K562 (cell line): ENCODE results near the gene HOMEZ. TPM values are rescaled to one million over a fixed set of nuclear protein-coding genes. Genes with fewer than 3 reads are reported as not detected.
A peak's percentile ranks its signal among the peaks of the same experiment; 100 is the strongest.

ENCODE experiments used
- BMI1 ChIP-seq: fragments of 150-350 bp; IDR thresholded peaks from 2 replicates; pipeline ENCODE4 v1.6.1; 2014; ENCODE audit warnings: low read length
- NELFE ChIP-seq: IDR thresholded peaks from 2 replicates; pipeline ENCODE4 v1.6.1; 2011; ENCODE audit warnings: mild to moderate bottlenecking; ENCODE audit not compliant: insufficient read depth, insufficient read length
- POU5F1 ChIP-seq: fragments of 150-350 bp; IDR thresholded peaks from 2 replicates; pipeline ENCODE4 v1.6.1; 2014; ENCODE audit warnings: borderline replicate concordance, low read length, low read depth, mild to moderate bottlenecking; ENCODE audit not compliant: partially characterized antibody
- TRIM24 ChIP-seq, 2 experiments: fragments of 450-650 bp; IDR thresholded peaks; 2 replicates each; pipeline ENCODE4 v1.6.1; 2016
- ZC3H11A ChIP-seq: IDR thresholded peaks from 2 replicates; pipeline ENCODE4 v1.6.1; 2012; ENCODE audit warnings: low read depth, low read length, improper control_type of control experiment
- ZNF77 ChIP-seq: fragments of 250-450 bp; sonication (Bioruptor Pico); IDR thresholded peaks from 2 replicates; pipeline ENCODE4 v1.5.0; 2020
- polyA plus RNA-seq, 8 experiments: library from polyadenylated mRNA; depleted of rRNA in 4 of 8; stranded (reverse) in 5 of 8; unstranded in 3 of 8; fragments of >200 nt; fragmentation: Nextera tagmentation in 2 of 8; fragmentation: Illumina TruSeq in 1 of 8; extraction: Ambion mirVana in 2 of 8; extraction: Trizol in 1 of 8; gene quantifications; 2 replicates each; pipeline versions ENCODE4 v1.2.1 to v1.2.3, GENCODE V29; 2011 to 2014; ENCODE audit warnings: inconsistent platforms in 1 of 8, missing spikeins in 1 of 8
- total RNA-seq, 7 experiments: library from RNA; depleted of rRNA in 6 of 7; stranded (reverse); fragments of >200 nt in 6 of 7; fragmentation: Illumina TruSeq in 2 of 7; extraction: Trizol in 2 of 7; gene quantifications; 2 replicates each; pipeline versions ENCODE4 v1.2.1 to v1.2.3, GENCODE V29; 2011 to 2021; ENCODE audit warnings: low replicate concordance in 1 of 7
- TF ChIP-seq, protein P1 (sequence below): fragments of 250-450 bp; sonication (Bioruptor Pico); IDR thresholded peaks from 2 replicates; pipeline ENCODE4 v1.4.0; 2020; ENCODE audit warnings: mild to moderate bottlenecking
- TF ChIP-seq, protein P2 (sequence below): fragments of 450-650 bp; IDR thresholded peaks from 2 replicates; pipeline ENCODE4 v1.6.1; 2016; ENCODE audit warnings: mild to moderate bottlenecking, moderate library complexity

The HOMEZ gene
- total and polyA plus RNA-seq, 9 of the 15 experiments (the other 6 are each of a cell fraction or from before 2014, with no cell fraction given), result 3.0 to 30.2 (median 16.9) TPM

DNA sequence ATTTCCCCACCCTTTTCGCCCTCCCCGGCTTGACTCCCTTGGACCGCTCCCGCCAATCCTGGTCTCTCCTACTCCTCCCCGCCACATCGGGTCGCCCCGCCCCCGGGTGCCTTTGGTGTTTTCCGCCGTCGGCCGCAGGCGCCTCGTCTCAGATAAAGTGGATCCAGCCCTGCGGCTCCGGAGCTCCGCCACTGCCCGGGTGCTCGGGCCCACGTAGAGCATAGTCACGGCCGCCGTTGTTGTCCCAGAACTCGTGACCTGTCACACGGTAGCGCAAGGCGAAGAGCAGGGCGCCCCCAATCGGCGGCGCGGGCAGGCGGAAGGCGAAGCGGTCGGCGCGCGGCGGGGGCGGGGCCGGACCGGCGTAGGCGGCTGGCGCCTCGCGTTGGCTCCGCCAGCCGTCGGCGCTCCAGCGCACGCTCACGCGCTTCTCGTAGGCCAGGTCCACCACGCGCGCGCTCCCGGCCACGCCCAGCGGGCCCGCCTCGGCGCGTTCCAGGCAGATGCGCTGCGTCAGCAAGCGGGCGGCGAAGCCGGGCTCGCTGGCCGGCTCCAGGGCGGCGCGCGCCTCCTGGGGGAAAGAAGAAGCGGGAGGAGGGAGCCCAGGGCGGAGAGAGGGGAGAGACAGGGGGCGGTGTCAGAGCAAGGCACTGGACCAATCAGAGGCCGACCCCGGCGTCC lies 15.5 kb upstream of the HOMEZ start (continued):
- TF ChIP-seq, protein P1, sequence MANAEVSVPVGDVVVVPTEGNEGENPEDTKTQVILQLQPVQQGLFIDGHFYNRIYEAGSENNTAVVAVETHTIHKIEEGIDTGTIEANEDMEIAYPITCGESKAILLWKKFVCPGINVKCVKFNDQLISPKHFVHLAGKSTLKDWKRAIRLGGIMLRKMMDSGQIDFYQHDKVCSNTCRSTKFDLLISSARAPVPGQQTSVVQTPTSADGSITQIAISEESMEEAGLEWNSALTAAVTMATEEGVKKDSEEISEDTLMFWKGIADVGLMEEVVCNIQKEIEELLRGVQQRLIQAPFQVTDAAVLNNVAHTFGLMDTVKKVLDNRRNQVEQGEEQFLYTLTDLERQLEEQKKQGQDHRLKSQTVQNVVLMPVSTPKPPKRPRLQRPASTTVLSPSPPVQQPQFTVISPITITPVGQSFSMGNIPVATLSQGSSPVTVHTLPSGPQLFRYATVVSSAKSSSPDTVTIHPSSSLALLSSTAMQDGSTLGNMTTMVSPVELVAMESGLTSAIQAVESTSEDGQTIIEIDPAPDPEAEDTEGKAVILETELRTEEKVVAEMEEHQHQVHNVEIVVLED (CRISPR knock-in tag), result peak; percentile 97
- no peak for TF ChIP-seq BMI1
- TF ChIP-seq POU5F1, result peak; percentile 55
- TF ChIP-seq TRIM24 (IDR thresholded peaks at IDR 0.05), result peak in 1 of 2 experiments; percentile 28; a peak in 1 of 4 replicates
- TF ChIP-seq ZNF77 (CRISPR knock-in tag), result no peak
- TF ChIP-seq NELFE, result no peak
- TF ChIP-seq ZC3H11A, result no peak
- TF ChIP-seq, protein P2, sequence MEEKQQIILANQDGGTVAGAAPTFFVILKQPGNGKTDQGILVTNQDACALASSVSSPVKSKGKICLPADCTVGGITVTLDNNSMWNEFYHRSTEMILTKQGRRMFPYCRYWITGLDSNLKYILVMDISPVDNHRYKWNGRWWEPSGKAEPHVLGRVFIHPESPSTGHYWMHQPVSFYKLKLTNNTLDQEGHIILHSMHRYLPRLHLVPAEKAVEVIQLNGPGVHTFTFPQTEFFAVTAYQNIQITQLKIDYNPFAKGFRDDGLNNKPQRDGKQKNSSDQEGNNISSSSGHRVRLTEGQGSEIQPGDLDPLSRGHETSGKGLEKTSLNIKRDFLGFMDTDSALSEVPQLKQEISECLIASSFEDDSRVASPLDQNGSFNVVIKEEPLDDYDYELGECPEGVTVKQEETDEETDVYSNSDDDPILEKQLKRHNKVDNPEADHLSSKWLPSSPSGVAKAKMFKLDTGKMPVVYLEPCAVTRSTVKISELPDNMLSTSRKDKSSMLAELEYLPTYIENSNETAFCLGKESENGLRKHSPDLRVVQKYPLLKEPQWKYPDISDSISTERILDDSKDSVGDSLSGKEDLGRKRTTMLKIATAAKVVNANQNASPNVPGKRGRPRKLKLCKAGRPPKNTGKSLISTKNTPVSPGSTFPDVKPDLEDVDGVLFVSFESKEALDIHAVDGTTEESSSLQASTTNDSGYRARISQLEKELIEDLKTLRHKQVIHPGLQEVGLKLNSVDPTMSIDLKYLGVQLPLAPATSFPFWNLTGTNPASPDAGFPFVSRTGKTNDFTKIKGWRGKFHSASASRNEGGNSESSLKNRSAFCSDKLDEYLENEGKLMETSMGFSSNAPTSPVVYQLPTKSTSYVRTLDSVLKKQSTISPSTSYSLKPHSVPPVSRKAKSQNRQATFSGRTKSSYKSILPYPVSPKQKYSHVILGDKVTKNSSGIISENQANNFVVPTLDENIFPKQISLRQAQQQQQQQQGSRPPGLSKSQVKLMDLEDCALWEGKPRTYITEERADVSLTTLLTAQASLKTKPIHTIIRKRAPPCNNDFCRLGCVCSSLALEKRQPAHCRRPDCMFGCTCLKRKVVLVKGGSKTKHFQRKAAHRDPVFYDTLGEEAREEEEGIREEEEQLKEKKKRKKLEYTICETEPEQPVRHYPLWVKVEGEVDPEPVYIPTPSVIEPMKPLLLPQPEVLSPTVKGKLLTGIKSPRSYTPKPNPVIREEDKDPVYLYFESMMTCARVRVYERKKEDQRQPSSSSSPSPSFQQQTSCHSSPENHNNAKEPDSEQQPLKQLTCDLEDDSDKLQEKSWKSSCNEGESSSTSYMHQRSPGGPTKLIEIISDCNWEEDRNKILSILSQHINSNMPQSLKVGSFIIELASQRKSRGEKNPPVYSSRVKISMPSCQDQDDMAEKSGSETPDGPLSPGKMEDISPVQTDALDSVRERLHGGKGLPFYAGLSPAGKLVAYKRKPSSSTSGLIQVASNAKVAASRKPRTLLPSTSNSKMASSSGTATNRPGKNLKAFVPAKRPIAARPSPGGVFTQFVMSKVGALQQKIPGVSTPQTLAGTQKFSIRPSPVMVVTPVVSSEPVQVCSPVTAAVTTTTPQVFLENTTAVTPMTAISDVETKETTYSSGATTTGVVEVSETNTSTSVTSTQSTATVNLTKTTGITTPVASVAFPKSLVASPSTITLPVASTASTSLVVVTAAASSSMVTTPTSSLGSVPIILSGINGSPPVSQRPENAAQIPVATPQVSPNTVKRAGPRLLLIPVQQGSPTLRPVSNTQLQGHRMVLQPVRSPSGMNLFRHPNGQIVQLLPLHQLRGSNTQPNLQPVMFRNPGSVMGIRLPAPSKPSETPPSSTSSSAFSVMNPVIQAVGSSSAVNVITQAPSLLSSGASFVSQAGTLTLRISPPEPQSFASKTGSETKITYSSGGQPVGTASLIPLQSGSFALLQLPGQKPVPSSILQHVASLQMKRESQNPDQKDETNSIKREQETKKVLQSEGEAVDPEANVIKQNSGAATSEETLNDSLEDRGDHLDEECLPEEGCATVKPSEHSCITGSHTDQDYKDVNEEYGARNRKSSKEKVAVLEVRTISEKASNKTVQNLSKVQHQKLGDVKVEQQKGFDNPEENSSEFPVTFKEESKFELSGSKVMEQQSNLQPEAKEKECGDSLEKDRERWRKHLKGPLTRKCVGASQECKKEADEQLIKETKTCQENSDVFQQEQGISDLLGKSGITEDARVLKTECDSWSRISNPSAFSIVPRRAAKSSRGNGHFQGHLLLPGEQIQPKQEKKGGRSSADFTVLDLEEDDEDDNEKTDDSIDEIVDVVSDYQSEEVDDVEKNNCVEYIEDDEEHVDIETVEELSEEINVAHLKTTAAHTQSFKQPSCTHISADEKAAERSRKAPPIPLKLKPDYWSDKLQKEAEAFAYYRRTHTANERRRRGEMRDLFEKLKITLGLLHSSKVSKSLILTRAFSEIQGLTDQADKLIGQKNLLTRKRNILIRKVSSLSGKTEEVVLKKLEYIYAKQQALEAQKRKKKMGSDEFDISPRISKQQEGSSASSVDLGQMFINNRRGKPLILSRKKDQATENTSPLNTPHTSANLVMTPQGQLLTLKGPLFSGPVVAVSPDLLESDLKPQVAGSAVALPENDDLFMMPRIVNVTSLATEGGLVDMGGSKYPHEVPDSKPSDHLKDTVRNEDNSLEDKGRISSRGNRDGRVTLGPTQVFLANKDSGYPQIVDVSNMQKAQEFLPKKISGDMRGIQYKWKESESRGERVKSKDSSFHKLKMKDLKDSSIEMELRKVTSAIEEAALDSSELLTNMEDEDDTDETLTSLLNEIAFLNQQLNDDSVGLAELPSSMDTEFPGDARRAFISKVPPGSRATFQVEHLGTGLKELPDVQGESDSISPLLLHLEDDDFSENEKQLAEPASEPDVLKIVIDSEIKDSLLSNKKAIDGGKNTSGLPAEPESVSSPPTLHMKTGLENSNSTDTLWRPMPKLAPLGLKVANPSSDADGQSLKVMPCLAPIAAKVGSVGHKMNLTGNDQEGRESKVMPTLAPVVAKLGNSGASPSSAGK, result no peak
